AG09309 (cell line): ENCODE data around the gene ERI3.
"Not testable (repeated sequence)": the region's sequence is repeated elsewhere in the genome, so short reads cannot be mapped to it uniquely, and the experiment has no call there.

ENCODE experiments used
- DNase-seq: peaks from one replicate; pipeline ENCODE4 v3.0.0-alpha.2; 2010; ENCODE audit warnings: low read depth
- H3K4me3 ChIP-seq: 2 replicates; pipeline ENCODE4 v1.5.1; 2011; ENCODE audit warnings: mild to moderate bottlenecking, low read depth, low read length, moderate library complexity; ENCODE audit not compliant: control insufficient read depth
- CTCF ChIP-seq: IDR thresholded peaks from 2 replicates; pipeline ENCODE4 v1.5.1; 2011; ENCODE audit warnings: mild to moderate bottlenecking, low read depth, low read length, inconsistent platforms; ENCODE audit not compliant: insufficient read depth, control insufficient read depth; ENCODE audit errors: missing control alignments

ERI3 gene

GRCh38 chr1:44208226-44208625, 146.8 kb downstream of the ERI3 start:
- DNase-seq, result no peak
- no peak for TF ChIP-seq CTCF
- no peak overlapping the region for H3K4me3 ChIP-seq

GRCh38 chr1:44206545-44206944, 148.5 kb downstream of the ERI3 start:
- not testable (repeated sequence) for DNase-seq, H3K4me3 ChIP-seq

- no peak for DNase-seq
- TF ChIP-seq CTCF, result no peak
- no peak overlapping the region for H3K4me3 ChIP-seq
Measured at GRCh38 chr1:44200336-44200735, 154.7 kb downstream of the ERI3 start.

- TF ChIP-seq CTCF, result no peak
- no peak for DNase-seq
- H3K4me3 ChIP-seq, result no peak overlapping the region
Measured at GRCh38 chr1:44174630-44175029, 180.4 kb downstream of the ERI3 start.
